Activated CD8-positive, alpha-beta T cell treated with anti-CD3 and anti-CD28 coated beads, Interleukin-2, amount 10 ng/mL, durations not matched to agents 7 days and 5 days (primary cell): ENCODE data around the gene SOX13. TPM values are rescaled to one million over a fixed set of nuclear protein-coding genes. Genes with fewer than 3 reads are reported as not detected.

Source experiments
- ATAC-seq: fragments of 150-1000 bp; cut with Tn5 transposase; one replicate; pipeline ENCODE4 v1.10.0; 2021; ENCODE audit warnings: moderate library complexity
- CTCF ChIA-PET: fragments of 350-600 bp; sonication (Branson Sonifier 250); formaldehyde crosslinking; loops from one replicate; lab custom pipeline; 2021; ENCODE audit warnings: antibody characterized with exemption; lab: Charles Lee
- POLR2A ChIA-PET: fragments of 350-600 bp; sonication (Branson Sonifier 250); formaldehyde crosslinking; loops from one replicate; lab custom pipeline; 2021; ENCODE audit warnings: antibody characterized with exemption; lab: Charles Lee
- DNase-seq: peaks from one replicate; pipeline ENCODE4 v3.0.0-alpha.2; 2020
- H3K27ac Mint-ChIP-seq: one replicate; pipeline ENCODE4 v1.8.0; 2021; ENCODE audit warnings: mild to moderate bottlenecking, mixed read lengths
- H3K27me3 Mint-ChIP-seq: one replicate; pipeline ENCODE4 v1.8.0; 2021; ENCODE audit warnings: low read depth, mixed read lengths
- H3K36me3 Mint-ChIP-seq: one replicate; pipeline ENCODE4 v1.8.0; 2021; ENCODE audit warnings: low read depth, mixed read lengths
- H3K4me1 Mint-ChIP-seq: one replicate; pipeline ENCODE4 v1.8.0; 2021; ENCODE audit warnings: low read depth, mixed read lengths
- H3K4me3 Mint-ChIP-seq: one replicate; pipeline ENCODE4 v1.8.0; 2021; ENCODE audit warnings: mild to moderate bottlenecking, mixed read lengths
- H3K9me3 Mint-ChIP-seq: one replicate; pipeline ENCODE4 v1.8.0; 2022; ENCODE audit warnings: mixed read lengths; ENCODE audit not compliant: insufficient read depth
- total RNA-seq, 2 experiments: library from RNA; stranded (reverse); gene quantifications; one replicate each; pipeline ENCODE4 v1.2.3, GENCODE V29; 2021

Gene SOX13
- total RNA-seq, 2 experiments from 2014 or later = 0.37 to 1.2 TPM

DNA sequence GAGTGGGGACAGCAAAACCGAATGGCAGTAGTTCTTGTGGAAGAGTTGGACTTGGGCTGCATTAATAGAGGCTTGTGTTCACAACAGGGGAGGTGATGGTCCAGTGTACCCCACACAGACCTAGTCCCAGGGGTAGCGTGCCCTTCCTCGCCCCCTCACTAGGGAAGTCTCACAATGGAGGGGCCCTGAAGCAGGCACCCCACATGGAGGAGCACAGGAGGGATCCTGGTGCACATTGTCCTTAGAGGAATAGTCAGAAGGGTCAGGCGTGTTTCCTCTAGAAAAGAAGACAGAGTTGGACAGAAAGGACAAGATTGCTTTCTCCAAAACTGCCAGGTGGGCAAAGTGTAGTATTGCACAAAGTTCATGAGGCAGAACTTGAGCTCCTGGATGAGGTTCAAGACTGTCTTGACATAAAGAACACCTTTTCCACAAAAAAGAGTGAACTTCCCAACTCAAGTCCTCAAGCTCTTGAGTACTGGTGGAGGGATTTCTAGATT lies 55.6 kb downstream of the SOX13 start:
- no peak overlapping the region for H3K4me3 Mint-ChIP-seq
- ChIA-PET POLR2A (interaction anchor here (1.4 kb wide), 1 partner anchor 259 kb away, joined by 3 read pairs; no protein-coding TSS in a partner anchor), CTCF (interaction anchor here (0.6 to 4.8 kb wide), 43 partner anchors 9 to 1132 kb away, joined by 3 to 103 read pairs (median 4); partner anchors contain the start of genes ETNK2 and SNRPE)
- H3K27me3 Mint-ChIP-seq = no peaks in the 10 kb centered on the region
- H3K4me1 Mint-ChIP-seq = peaks cover 6% of the 10 kb centered on the region
- peak; percentile 12 for ATAC-seq
- DNase-seq = no peak
- no peaks in the 10 kb centered on the region for H3K36me3 Mint-ChIP-seq
- H3K9me3 Mint-ChIP-seq = no peaks in the 10 kb centered on the region
- no peak overlapping the region for H3K27ac Mint-ChIP-seq

DNA sequence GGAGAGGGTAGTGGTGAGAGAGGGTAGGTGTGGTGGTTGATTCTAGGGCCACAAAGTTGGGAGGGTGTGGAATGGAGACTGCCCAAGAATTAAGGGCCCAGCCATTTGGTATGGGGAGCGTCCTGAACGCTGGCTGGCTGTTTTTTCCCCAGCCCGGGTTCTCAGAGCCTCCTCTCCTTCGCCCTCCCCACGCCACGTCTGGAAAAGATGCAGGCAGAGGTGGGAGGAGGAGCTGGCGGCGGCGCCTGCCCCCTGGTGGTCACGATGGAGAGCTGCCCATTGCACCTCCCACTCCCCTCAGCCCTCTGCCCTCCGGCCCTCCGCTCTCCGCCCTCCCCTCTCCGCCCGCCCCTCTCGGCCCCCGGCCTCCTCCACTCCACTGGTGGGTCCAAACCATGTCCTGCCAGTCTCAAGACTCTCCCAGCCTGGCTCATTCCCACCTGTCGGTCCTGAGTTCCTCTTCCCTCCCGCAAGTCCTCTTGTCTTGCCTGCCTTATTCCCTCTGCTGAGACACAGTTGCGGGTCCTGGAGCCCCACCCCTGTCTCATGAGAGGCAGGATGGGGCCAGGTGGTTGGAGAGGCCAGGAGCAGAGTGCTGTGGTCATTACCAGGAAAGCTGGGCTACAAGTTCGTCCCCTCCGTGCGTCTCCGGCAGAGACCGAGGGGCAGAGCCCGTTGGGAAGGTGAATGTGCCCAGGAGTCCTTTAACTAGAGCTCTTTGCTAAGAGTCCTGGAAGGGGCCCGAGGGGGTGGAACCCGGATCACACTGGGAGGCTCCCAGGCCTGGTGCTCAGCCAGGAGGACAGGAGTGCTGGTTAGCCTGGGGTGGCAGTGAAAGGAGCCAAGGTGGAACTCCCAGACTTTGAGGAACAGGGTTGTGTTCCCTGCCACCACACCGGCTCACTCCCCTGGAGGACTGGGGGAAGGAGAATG lies 56.3 kb downstream of the SOX13 start:
- ATAC-seq = peak; percentile 91
- H3K27ac Mint-ChIP-seq = no peak overlapping the region
- H3K9me3 Mint-ChIP-seq = no peaks in the 10 kb centered on the region
- H3K4me1 Mint-ChIP-seq = peaks cover 6% of the 10 kb centered on the region
- POLR2A ChIA-PET = interaction anchor here (1.4 kb wide), 1 partner anchor 259 kb away, joined by 3 read pairs; no protein-coding TSS in a partner anchor
- no peaks in the 10 kb centered on the region for H3K36me3 Mint-ChIP-seq
- no peaks in the 10 kb centered on the region for H3K27me3 Mint-ChIP-seq
- peak; percentile 68 for DNase-seq
- H3K4me3 Mint-ChIP-seq = no peak overlapping the region
- CTCF ChIA-PET = interaction anchor here (0.6 to 4.8 kb wide), 44 partner anchors 8 to 1132 kb away, joined by 3 to 103 read pairs (median 4); partner anchors contain the start of genes ETNK2 and SNRPE

DNA sequence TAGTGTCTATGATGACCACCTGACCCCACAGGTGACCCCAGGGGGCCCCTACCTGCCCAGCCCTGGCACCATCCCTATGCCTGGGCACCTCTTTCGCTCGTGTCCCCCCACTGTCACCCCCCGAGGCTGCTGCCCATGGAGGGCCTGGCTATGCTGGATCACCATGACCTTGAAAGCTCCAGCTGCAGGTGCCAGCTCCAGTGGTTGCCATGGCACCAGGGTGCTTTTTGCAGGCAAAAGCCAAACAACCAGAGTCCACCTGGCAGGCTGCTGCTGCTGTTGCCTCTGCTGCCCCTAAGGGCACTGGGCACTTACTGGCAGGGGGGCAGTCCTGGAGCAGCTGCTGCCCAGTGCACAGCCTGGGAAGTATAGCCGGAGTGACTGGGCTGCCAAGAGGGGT lies 57.3 kb downstream of the SOX13 start:
- Mint-ChIP-seq H3K27me3 (no peaks in the 10 kb centered on the region), H3K4me3 (no peak overlapping the region), H3K9me3 (no peaks in the 10 kb centered on the region), H3K36me3 (no peaks in the 10 kb centered on the region), H3K27ac (no peak overlapping the region), H3K4me1 (peaks cover 6% of the 10 kb centered on the region)
- no peak for ATAC-seq
- CTCF ChIA-PET = interaction anchor here (2.8 to 4.8 kb wide), 4 partner anchors 10 to 271 kb away, joined by 6 to 103 read pairs (median 46); partner anchors contain the start of gene SNRPE
- POLR2A ChIA-PET = no interaction called here
- no peak for DNase-seq

DNA sequence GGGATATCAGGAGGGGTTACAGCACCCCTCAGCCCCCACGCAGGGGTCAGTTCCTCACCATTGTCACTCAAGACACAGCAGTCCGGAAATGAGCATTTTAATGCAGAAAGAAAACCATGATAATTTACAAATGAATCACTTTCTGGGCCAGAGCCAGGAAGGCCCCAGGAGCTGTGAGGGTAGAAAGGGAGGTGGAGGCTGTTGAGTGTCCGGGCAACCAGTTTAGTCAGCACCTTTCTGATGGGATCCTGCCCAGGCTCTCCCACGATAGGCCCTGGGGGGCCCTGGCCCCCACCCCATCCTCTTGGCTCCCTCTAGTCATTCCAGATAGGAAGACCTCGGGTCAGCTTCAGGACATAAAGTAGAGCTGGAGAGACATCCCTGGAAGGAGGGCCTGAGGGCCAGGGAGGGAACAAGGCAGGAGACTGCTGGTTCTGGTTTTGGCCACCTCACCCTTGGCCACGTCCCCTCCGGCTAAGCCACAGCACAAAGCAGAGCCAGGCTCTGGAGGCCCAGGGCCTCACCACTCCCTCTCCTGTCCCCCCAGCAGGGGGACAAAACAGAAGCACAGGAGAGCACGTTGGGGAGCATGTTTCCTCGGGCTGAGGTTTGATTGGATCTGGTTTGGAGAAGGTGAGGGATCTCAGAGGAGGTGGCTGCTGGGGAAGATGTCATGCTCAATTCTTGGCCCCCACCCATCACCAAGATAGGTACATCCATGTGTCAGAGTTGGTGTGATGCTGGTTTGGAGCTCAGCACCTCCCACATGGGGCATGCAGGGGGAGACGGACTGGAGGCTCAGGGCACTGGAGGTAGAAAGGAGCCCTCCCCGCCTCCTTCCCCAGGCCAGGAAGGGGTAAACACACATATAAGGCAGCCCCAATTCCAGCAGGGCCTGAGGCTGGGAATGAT lies 58.3 kb downstream of the SOX13 start:
- ChIA-PET CTCF (interaction anchor here (4.1 to 4.8 kb wide), 2 partner anchors 260 to 272 kb away, joined by 71 to 103 read pairs; partner anchors contain the start of gene SNRPE), POLR2A (no interaction called here)
- H3K36me3 Mint-ChIP-seq = no peaks in the 10 kb centered on the region
- no peaks in the 10 kb centered on the region for H3K9me3 Mint-ChIP-seq
- H3K4me1 Mint-ChIP-seq = peaks cover 6% of the 10 kb centered on the region
- H3K27ac Mint-ChIP-seq = no peak overlapping the region
- H3K4me3 Mint-ChIP-seq = no peak overlapping the region
- DNase-seq (no peak), ATAC-seq (no peak)
- no peaks in the 10 kb centered on the region for H3K27me3 Mint-ChIP-seq

DNA sequence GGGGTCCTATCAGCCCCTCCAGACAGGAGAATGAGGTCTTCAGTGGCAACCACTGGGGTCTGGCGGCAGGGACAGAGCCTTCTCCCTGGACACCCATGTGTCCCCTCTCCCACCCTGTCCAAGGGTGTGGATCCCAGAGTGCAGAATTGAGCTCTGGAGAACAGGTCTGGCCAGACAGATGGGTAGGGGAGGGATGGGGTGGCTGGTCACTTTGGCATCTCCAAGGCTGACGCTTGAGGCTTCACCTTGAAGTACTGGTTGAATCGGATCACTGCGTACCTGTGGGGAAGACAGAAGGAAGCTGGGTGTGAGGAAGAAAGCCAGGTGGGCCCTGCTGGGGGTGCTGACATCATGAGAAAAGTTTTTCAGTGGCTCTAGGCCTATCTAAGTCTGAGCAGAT lies 59.1 kb downstream of the SOX13 start:
- H3K4me3 Mint-ChIP-seq = no peak overlapping the region
- no peaks in the 10 kb centered on the region for H3K9me3 Mint-ChIP-seq
- H3K27ac Mint-ChIP-seq = no peak overlapping the region
- CTCF ChIA-PET = no interaction called here
- peaks cover 6% of the 10 kb centered on the region for H3K4me1 Mint-ChIP-seq
- DNase-seq = no peak
- POLR2A ChIA-PET = no interaction called here
- no peaks in the 10 kb centered on the region for H3K27me3 Mint-ChIP-seq
- no peaks in the 10 kb centered on the region for H3K36me3 Mint-ChIP-seq
- no peak for ATAC-seq

DNA sequence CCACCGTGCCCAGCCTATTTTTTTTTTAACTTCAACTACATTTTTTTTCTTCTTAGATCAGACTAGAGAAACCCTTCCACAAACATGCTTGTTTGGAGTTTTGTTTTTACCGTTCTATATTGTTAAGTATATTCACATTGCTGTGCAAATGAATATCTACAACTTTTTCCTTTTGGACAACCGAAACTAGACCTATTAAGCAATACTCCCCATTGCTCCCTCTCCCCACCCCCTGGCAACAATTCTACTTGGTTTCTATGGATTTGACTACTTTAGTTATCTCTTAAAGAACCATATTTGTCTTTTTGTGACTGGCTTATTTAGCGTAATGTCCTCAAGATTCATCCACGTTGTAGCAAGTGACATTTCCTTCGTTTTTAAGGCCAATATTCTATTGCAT lies 59.8 kb downstream of the SOX13 start:
- ChIA-PET POLR2A (no interaction called here), CTCF (no interaction called here)
- Mint-ChIP-seq H3K27ac (no peak overlapping the region), H3K27me3 (no peaks in the 10 kb centered on the region), H3K4me1 (peaks cover 6% of the 10 kb centered on the region), H3K36me3 (no peaks in the 10 kb centered on the region), H3K9me3 (no peaks in the 10 kb centered on the region), H3K4me3 (no peak overlapping the region)
- ATAC-seq (no peak), DNase-seq (no peak)

DNA sequence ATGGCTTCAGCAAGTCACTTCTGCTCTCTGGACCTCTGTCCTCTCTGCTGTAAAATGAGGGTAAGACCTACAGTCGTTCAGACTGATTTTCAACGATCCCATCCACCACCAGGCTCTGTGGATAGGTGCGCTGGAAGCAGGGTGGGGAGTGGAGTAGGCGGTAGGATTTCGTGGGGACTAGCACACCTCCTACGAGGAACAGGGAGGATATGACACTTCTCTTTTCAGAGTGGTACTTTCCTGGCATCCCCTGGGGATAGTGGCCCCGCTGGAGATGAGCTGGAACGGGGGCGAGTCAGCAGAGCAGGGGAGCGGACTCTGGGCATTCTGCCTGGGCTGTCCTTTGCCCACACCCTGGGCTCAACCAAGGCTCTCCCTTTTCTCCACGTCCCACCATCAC lies 61.2 kb downstream of the SOX13 start:
- no peak overlapping the region for H3K27ac Mint-ChIP-seq
- no peak overlapping the region for H3K4me3 Mint-ChIP-seq
- peaks cover 3% of the 10 kb centered on the region for H3K27me3 Mint-ChIP-seq
- CTCF ChIA-PET = no interaction called here
- POLR2A ChIA-PET = no interaction called here
- ATAC-seq (no peak), DNase-seq (no peak)
- no peaks in the 10 kb centered on the region for H3K9me3 Mint-ChIP-seq
- H3K36me3 Mint-ChIP-seq = no peaks in the 10 kb centered on the region
- peaks cover 3% of the 10 kb centered on the region for H3K4me1 Mint-ChIP-seq

DNA sequence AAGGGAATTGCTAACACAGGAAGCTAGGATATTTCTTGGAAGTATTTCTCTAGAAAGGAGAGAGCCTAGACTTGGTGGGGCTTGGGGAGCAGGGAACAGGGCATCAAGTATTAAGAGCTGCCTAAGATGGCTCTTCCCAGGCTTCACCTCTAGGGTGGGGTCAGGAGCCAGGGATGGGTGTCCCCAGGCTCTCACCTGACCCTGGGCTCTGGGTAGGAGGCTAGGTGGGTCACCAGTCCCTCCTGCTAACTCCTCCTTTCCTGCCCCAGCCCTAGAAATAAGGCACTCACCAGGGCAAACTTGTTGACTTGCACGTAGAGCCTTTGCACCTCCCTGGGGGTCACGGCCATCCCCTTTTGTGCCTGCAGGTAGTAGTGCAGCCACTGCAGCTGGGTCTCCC lies 63.9 kb downstream of the SOX13 start:
- DNase-seq = no peak
- Mint-ChIP-seq H3K27me3 (peaks cover 5% of the 10 kb centered on the region), H3K4me3 (no peak overlapping the region), H3K9me3 (no peaks in the 10 kb centered on the region), H3K36me3 (no peaks in the 10 kb centered on the region), H3K4me1 (no peaks in the 10 kb centered on the region), H3K27ac (no peak overlapping the region)
- ChIA-PET POLR2A (no interaction called here), CTCF (interaction anchor here (1.5 kb wide), 1 partner anchor 70 kb away, joined by 3 read pairs; no protein-coding TSS in a partner anchor)
- no peak for ATAC-seq

DNA sequence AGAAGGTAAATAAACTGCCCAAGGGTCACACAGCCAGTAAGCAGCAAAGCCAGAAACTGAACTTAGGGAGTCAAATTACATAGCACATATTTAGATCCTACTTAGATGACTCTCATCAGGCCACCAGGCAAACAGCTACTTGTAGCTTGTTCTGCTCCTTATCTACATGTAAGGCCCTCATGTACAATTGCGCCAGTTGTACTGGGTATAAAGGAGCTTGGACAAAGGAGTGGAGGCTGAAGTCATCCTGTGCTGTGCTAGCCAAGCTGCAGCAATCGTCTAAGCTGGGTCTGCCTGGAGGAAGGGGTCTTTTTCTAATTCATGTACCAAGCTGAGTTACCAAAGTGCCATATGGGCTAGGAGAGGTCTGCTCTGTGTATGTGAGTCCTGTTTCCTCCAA lies 66.2 kb downstream of the SOX13 start:
- Mint-ChIP-seq H3K27me3 (peaks cover 5% of the 10 kb centered on the region), H3K36me3 (no peaks in the 10 kb centered on the region), H3K4me3 (no peak overlapping the region), H3K9me3 (no peaks in the 10 kb centered on the region), H3K4me1 (no peaks in the 10 kb centered on the region), H3K27ac (no peak overlapping the region)
- DNase-seq (no peak), ATAC-seq (no peak)
- ChIA-PET CTCF (interaction anchor here (1.7 to 3.5 kb wide), 2 partner anchors 10 to 24 kb away, joined by 5 to 22 read pairs; no protein-coding TSS in a partner anchor), POLR2A (no interaction called here)

DNA sequence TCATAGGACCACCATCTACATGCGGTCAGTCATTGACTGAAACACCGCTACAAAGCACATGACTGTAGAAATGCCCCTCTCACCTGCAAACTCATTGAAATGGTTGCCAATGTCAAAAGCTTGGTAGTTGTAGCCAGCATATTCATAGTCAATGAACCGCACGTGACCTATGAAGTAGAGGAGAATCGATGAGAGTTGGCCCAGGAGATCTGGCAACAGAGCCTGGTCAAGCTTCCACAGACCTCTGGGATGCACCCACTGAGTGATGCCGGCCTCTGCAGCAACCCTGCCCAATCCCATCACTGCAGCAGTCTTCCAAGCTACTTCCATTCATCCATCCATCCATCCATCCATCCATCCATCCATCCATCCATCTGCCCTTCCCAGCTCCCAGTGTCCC lies 67.0 kb downstream of the SOX13 start:
- Mint-ChIP-seq H3K27ac (no peak overlapping the region), H3K27me3 (peaks cover 5% of the 10 kb centered on the region)

DNA sequence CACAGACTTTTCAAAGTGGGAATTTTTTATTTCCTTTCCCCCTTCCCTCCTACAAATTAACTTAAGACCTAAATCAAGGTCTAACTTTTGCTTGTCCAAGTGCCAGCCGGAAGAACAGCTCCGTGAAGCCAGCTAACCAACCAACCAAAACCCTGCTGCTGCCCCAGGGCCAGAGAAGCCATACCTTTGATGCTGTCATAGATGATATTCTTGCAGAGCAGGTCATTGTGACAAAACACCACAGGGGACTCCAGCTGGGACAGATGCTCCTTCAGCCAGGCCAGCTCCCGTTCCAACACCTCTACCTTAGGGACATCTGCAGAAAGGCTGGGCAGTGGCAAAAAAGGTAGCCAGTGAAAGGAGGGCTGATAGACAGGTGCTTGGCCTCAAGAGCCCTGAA lies 68.2 kb downstream of the SOX13 start:
- ChIA-PET CTCF (interaction anchor here (3.5 kb wide), 1 partner anchor 12 kb away, joined by 22 read pairs; no protein-coding TSS in a partner anchor), POLR2A (no interaction called here)
- DNase-seq (no peak), ATAC-seq (no peak)
- H3K27me3 Mint-ChIP-seq = peaks cover 5% of the 10 kb centered on the region
- no peak overlapping the region for H3K4me3 Mint-ChIP-seq
- no peaks in the 10 kb centered on the region for H3K9me3 Mint-ChIP-seq
- H3K4me1 Mint-ChIP-seq = no peaks in the 10 kb centered on the region
- no peak overlapping the region for H3K27ac Mint-ChIP-seq
- no peaks in the 10 kb centered on the region for H3K36me3 Mint-ChIP-seq

More for the DNA sequence above, 67.0 kb downstream of the SOX13 start:
- Mint-ChIP-seq H3K4me3 (no peak overlapping the region), H3K36me3 (no peaks in the 10 kb centered on the region), H3K4me1 (no peaks in the 10 kb centered on the region), H3K9me3 (no peaks in the 10 kb centered on the region)
- POLR2A ChIA-PET = no interaction called here
- no peak for ATAC-seq
- DNase-seq = no peak
- CTCF ChIA-PET = interaction anchor here (0.6 to 3.5 kb wide), 3 partner anchors 11 to 67 kb away, joined by 3 to 22 read pairs (median 5); no protein-coding TSS in a partner anchor
